Kidney (tissue), 14 donors: ENCODE data around the gene TRIM41. TPM values are rescaled to one million over a fixed set of nuclear protein-coding genes. Genes with fewer than 3 reads are reported as not detected.

ENCODE experiments used
- DNase-seq, 5 donors: peaks; one replicate each; pipeline ENCODE4 v3.0.0-alpha.2; 2013 to 2020
- FAIRE-seq: peaks from 2 replicates; lab custom pipeline; 2012; peaks lifted over from hg19 to GRCh38; lab: Jason Lieb, UNC
- H3K27ac ChIP-seq, 2 donors: one replicate each; pipeline ENCODE4 v1.7.0; 2013; ENCODE audit warnings: low read depth in 2 of 2, low read length in 2 of 2, inconsistent platforms in 1 of 2
- H3K27me3 ChIP-seq: one replicate; pipeline ENCODE4 v1.7.1; 2013; ENCODE audit warnings: low read length, inconsistent platforms; ENCODE audit not compliant: control insufficient read depth, insufficient read depth
- H3K36me3 ChIP-seq, 3 donors: one replicate each; pipeline versions ENCODE4 v1.7.0 to v1.7.1; 2013; ENCODE audit warnings: low read length in 3 of 3, control low read depth in 1 of 3, inconsistent platforms in 1 of 3; ENCODE audit not compliant: insufficient read depth in 3 of 3, control insufficient read depth in 2 of 3
- H3K4me1 ChIP-seq, 3 donors: one replicate each; pipeline versions ENCODE4 v1.7.0 to v1.7.1; 2013; ENCODE audit warnings: low read length in 3 of 3, inconsistent platforms in 1 of 3, low read depth in 1 of 3; ENCODE audit not compliant: control insufficient read depth in 2 of 3, insufficient read depth in 2 of 3
- H3K4me3 ChIP-seq, 3 donors: one replicate each; pipeline versions ENCODE4 v1.7.0 to v1.8.1; 2013; ENCODE audit warnings: low read length in 3 of 3, control low read depth in 1 of 3, inconsistent platforms in 1 of 3
- H3K9ac ChIP-seq, 3 donors: one replicate each; pipeline versions ENCODE4 v1.7.0 to v1.7.1; 2013; ENCODE audit warnings: low read length in 3 of 3, control low read depth in 1 of 3, inconsistent platforms in 1 of 3
- H3K9me3 ChIP-seq, 3 donors: one replicate each; pipeline versions ENCODE4 v1.7.0 to v1.7.1; 2013; ENCODE audit warnings: low read length in 3 of 3, control low read depth in 1 of 3, inconsistent platforms in 1 of 3; ENCODE audit not compliant: control insufficient read depth in 2 of 3, insufficient read depth in 1 of 3
- intact Hi-C: fragments of 100-400 bp; cut with DNase I; formaldehyde crosslinking; loops from one replicate; pipeline ENCODE4 v1.11.1; 2022
- polyA plus RNA-seq: library from polyadenylated mRNA; stranded (reverse); fragments of 350-450 nt; fragmentation: Illumina TruSeq; extraction: RNeasy Lipid Tissue Mini Kit (QIAGEN cat#74804); gene quantifications from one replicate; pipeline ENCODE4 v1.2.3, GENCODE V29; 2014; ENCODE audit warnings: low read depth, low replicate concordance; ENCODE audit not compliant: insufficient read depth
- total RNA-seq: library from RNA; stranded (reverse); fragmentation: NEBNext Ultra II Directional; extraction: Animal tissue kit (Norgen Biotek cat#: 25700); gene quantifications from one replicate; pipeline ENCODE4 v1.2.1, GENCODE V29; 2021
- TF ChIP-seq, protein P1 (sequence below): IDR thresholded peaks from 3 replicates; pipeline ENCODE4 v1.5.1; 2012; ENCODE audit warnings: mild to moderate bottlenecking, moderate library complexity, borderline replicate concordance; ENCODE audit not compliant: insufficient read depth; ENCODE audit errors: extremely low read depth
- donor health status: control.
- donor health status: control.
- donor health status: control.
- donor health status: control.
- donor health status: control.
- donor health status: DM: yes; HTN: yes; CAD: no.
- donor health status: Normal renal cell carcinoma (clear cell type).

The TRIM41 gene
- total and polyA plus RNA-seq, 2 donors from 2014 or later: 21.8 to 34.9 TPM

DNA sequence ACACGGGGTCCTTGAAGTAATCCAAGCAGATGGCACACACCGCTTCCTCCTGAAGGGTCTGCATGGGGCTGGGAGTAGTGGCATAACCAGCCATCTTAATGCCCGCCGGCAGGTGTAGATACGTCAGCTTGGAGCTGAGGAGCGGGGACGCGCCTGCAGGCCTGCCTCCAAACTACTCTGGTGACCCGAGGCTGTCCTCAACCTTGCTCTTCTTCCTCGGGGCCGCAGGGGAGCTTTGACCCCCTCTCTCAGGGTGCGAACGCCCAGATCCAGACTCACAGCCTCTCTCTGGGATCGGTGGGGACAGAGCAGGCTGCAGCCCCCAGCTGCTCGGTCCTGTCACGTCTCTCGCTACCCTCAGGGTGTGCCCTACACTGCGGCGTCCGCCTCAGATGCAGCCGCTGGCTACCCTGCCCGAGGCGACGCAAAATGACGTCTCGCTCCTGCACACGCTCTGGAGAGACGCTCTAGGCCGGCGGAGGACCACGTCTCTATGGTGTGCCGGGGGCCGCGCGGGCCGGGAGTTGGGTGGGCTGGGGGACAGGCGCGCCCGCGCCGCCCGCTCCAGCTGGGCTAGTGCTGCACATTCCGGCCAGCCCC is 37.7 kb downstream of the TRIM41 start, which contains the start of gene TRIM52:
TRIM52 (minus strand) TSS at position 424 of the 600 bp plus-strand sequence; CDS start at position 94, 330 bp downstream.
- peak within 1 kb of the TSS; percentile 98 for H3K27ac ChIP-seq
- no peaks in the 10 kb centered on the region for H3K27me3 ChIP-seq
- peak within 1 kb of the TSS; percentile 79 to 97 (median 96) for H3K4me3 ChIP-seq
- intact Hi-C loops: no loop called here
- TF ChIP-seq, protein P1, sequence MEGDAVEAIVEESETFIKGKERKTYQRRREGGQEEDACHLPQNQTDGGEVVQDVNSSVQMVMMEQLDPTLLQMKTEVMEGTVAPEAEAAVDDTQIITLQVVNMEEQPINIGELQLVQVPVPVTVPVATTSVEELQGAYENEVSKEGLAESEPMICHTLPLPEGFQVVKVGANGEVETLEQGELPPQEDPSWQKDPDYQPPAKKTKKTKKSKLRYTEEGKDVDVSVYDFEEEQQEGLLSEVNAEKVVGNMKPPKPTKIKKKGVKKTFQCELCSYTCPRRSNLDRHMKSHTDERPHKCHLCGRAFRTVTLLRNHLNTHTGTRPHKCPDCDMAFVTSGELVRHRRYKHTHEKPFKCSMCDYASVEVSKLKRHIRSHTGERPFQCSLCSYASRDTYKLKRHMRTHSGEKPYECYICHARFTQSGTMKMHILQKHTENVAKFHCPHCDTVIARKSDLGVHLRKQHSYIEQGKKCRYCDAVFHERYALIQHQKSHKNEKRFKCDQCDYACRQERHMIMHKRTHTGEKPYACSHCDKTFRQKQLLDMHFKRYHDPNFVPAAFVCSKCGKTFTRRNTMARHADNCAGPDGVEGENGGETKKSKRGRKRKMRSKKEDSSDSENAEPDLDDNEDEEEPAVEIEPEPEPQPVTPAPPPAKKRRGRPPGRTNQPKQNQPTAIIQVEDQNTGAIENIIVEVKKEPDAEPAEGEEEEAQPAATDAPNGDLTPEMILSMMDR: no peak
- peaks cover 0 to 9% (median 0%) of the 10 kb centered on the region in 3 donors for H3K36me3 ChIP-seq
- peaks cover 3 to 27% (median 27%) of the 10 kb centered on the region in 3 donors for H3K4me1 ChIP-seq
- FAIRE-seq (no peak), DNase-seq (peak; percentile 92 to 97 (median 95))
- no peaks in the 10 kb centered on the region for H3K9me3 ChIP-seq
- H3K9ac ChIP-seq: peak within 1 kb of the TSS; percentile 89 to 93 (median 92)

DNA sequence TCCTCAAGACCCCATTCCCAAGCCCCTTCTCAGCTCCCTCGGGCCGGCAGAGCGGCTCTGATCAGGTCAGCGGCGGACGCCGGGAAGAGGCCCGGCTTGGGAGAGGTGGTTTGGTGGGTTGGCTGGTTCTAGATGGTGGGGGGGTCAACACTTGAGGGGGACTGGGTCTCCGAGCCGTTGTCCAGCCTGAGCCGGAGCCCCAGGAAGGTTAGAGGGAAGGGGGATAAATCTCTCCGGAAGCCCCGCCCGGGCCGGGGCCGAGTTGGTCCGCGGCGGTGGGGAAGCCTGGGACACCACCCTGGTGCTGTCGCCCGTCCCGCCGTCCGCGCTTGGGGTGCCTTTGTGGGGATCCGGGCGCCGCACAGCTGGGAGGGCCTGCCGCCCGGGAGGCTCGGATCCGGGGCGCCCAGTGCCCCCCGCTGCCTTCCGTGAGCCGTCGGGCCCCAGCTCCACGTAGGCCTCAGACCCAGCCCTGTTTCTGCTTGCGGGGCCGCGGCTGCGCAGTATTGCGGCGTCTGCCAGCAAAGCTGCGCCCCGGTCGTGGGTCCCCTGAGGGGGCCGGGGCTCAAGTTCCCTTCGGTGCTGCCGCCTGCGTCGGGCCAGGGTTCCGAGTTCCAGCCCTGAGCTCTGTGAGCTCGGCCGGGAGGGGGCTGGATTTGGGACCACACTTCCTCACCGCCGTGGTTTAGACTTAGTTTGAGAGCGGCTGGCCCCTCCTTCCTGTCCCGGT is 38.4 kb downstream of the TRIM41 start:
- Histone ChIP-seq H3K4me3 (peak overlapping the region; percentile 79 to 97 (median 96)), H3K9ac (peak overlapping the region; percentile 89 to 93 (median 92)), H3K36me3 (peaks cover 0 to 9% (median 0%) of the 10 kb centered on the region in 3 donors), H3K27me3 (no peaks in the 10 kb centered on the region), H3K9me3 (no peaks in the 10 kb centered on the region), H3K4me1 (peaks cover 3 to 25% (median 22%) of the 10 kb centered on the region in 3 donors), H3K27ac (peak overlapping the region; percentile 98)
- TF ChIP-seq, protein P1: no peak
- no peak for FAIRE-seq
- peak; percentile 77 to 90 (median 86) for DNase-seq
- intact Hi-C loops: no loop called here

DNA sequence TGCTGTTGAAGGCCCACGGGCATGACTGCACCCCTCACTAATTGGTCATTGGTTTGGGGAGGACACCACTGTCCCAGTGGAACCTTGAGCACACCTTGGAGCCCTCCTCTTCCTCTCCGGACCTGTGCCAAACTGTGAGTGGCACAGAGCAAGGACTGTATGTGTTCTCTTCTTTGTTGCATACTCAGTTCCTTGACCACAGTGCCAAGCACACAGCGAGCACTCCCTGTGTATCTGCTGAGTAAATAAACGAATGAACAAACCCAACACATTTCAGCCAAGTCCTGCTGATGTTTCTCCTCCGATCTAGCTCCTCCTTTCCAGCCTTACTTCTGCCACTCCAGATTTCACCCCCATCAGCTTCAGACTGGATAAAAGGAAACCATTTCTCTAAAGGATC is 40.6 kb downstream of the TRIM41 start:
- DNase-seq: no peak
- TF ChIP-seq, protein P1: no peak
- H3K4me3 ChIP-seq: no peak overlapping the region
- H3K27me3 ChIP-seq: no peaks in the 10 kb centered on the region
- no peaks in the 10 kb centered on the region for H3K9me3 ChIP-seq
- FAIRE-seq: no peak
- intact Hi-C loops: no loop called here
- H3K4me1 ChIP-seq: peaks cover 3 to 19% (median 13%) of the 10 kb centered on the region in 3 donors
- H3K27ac ChIP-seq: no peak overlapping the region
- peaks cover 0 to 9% (median 2%) of the 10 kb centered on the region in 3 donors for H3K36me3 ChIP-seq
- no peak overlapping the region for H3K9ac ChIP-seq
